HEK293 (cell line): ENCODE results near the gene UBE3C.

Source experiments
- CTCF ChIA-PET: fragments of 350-600 bp; formaldehyde crosslinking; extraction: SDS; loops from one replicate; lab custom pipeline; 2021; ENCODE audit warnings: antibody characterized with exemption; lab: Yijun Ruan, JAX
- POLR2A ChIA-PET: fragments of 300-600 bp; formaldehyde crosslinking; extraction: SDS; loops from one replicate; lab custom pipeline; 2020; ENCODE audit warnings: antibody characterized with exemption, inconsistent platforms; lab: Yijun Ruan, JAX
- H3K27ac ChIP-seq: fragments of 200-500 bp; sonication (Bioruptor generic); 2 replicates; pipeline ENCODE4 v1.5.1; 2014; ENCODE audit warnings: low read depth, low read length, control low read depth, inconsistent platforms; ENCODE audit errors: extremely low read depth
- H3K36me3 ChIP-seq, 2 experiments: fragments of 200-500 bp in 1 of 2; sonication (Bioruptor generic) in 1 of 2; 1 replicate in 1 of 2; 2 replicates in 1 of 2; pipeline ENCODE4 v1.5.1; 2014 to 2017; ENCODE audit warnings: inconsistent platforms in 2 of 2, low read length in 2 of 2; ENCODE audit not compliant: control insufficient read depth in 2 of 2, insufficient read depth in 1 of 2
- H3K4me1 ChIP-seq: fragments of 200-500 bp; sonication (Bioruptor generic); 2 replicates; pipeline ENCODE4 v1.5.1; 2014; ENCODE audit warnings: mild to moderate bottlenecking, low read length, inconsistent platforms; ENCODE audit not compliant: control insufficient read depth, insufficient read depth
- H3K4me3 ChIP-seq: 2 replicates; pipeline ENCODE4 v1.5.1; 2011; ENCODE audit warnings: low read depth, mild to moderate bottlenecking, control low read depth, low read length, moderate library complexity
- H3K9me3 ChIP-seq: fragments of 200-500 bp; sonication (Bioruptor generic); 2 replicates; pipeline ENCODE4 v1.5.1; 2014; ENCODE audit warnings: low read depth, low read length, inconsistent platforms; ENCODE audit not compliant: control insufficient read depth, insufficient read depth
- BCL11A ChIP-seq: fragments of 450-650 bp; formaldehyde crosslinking; IDR thresholded peaks from 2 replicates; pipeline ENCODE4 v1.5.1; 2016; ENCODE audit warnings: low read depth, missing biosample characterization, missing genetic modification characterization
- CTCF ChIP-seq: fragments of 450-650 bp; formaldehyde crosslinking; IDR thresholded peaks from 2 replicates; pipeline ENCODE4 v1.5.1; 2016; ENCODE audit warnings: missing biosample characterization, missing genetic modification characterization
- HOXC10 ChIP-seq: sonication (generic); formaldehyde crosslinking; IDR thresholded peaks from 2 replicates; pipeline ENCODE4 v1.8.1; 2023; ENCODE audit warnings: mild to moderate bottlenecking, missing genetic modification reagents
- PATZ1 ChIP-seq: fragments of 450-650 bp; formaldehyde crosslinking; IDR thresholded peaks from 2 replicates; pipeline ENCODE4 v1.5.1; 2016; ENCODE audit warnings: missing biosample characterization, missing genetic modification characterization
- SCRT1 ChIP-seq: fragments of 450-650 bp; formaldehyde crosslinking; IDR thresholded peaks from 2 replicates; pipeline ENCODE4 v1.5.1; 2016; ENCODE audit warnings: missing biosample characterization, missing genetic modification characterization, borderline replicate concordance
- TRIM28 ChIP-seq: IDR thresholded peaks from 2 replicates; pipeline ENCODE4 v1.6.1; 2011; ENCODE audit warnings: low read length, control low read depth, borderline replicate concordance
- ZNF184 ChIP-seq: fragments of 450-650 bp; IDR thresholded peaks from 2 replicates; pipeline ENCODE4 v1.5.1; 2018; ENCODE audit warnings: missing biosample characterization, mild to moderate bottlenecking, missing genetic modification characterization
- ZNF19 ChIP-seq: fragments of 450-650 bp; formaldehyde crosslinking; IDR thresholded peaks from 2 replicates; pipeline ENCODE4; 2016; ENCODE audit warnings: missing biosample characterization, missing genetic modification characterization, low read depth
- ZNF354C ChIP-seq: fragments of 450-650 bp; formaldehyde crosslinking; IDR thresholded peaks from 2 replicates; pipeline ENCODE4 v1.5.1; 2016; ENCODE audit warnings: missing biosample characterization, missing genetic modification characterization, low read depth, borderline replicate concordance
- ZNF362 ChIP-seq: fragments of 450-650 bp; formaldehyde crosslinking; IDR thresholded peaks from 2 replicates; pipeline ENCODE4 v1.5.1; 2016; ENCODE audit warnings: missing biosample characterization, missing genetic modification characterization
- ZNF37A ChIP-seq: fragments of 450-650 bp; IDR thresholded peaks from 2 replicates; pipeline ENCODE4 v1.5.1; 2018; ENCODE audit warnings: missing biosample characterization, missing genetic modification characterization
- ZNF416 ChIP-seq: fragments of 450-650 bp; formaldehyde crosslinking; IDR thresholded peaks from 2 replicates; pipeline ENCODE4 v1.5.1; 2016; ENCODE audit warnings: missing biosample characterization, missing genetic modification characterization
- ZNF488 ChIP-seq: fragments of 450-650 bp; formaldehyde crosslinking; IDR thresholded peaks from 2 replicates; pipeline ENCODE4 v1.5.1; 2016; ENCODE audit warnings: missing biosample characterization, missing genetic modification characterization
- ZNF548 ChIP-seq: fragments of 450-650 bp; formaldehyde crosslinking; IDR thresholded peaks from 2 replicates; pipeline ENCODE4 v1.5.1; 2016; ENCODE audit warnings: missing biosample characterization, missing genetic modification characterization
- ZNF629 ChIP-seq: fragments of 450-650 bp; formaldehyde crosslinking; IDR thresholded peaks from 2 replicates; pipeline ENCODE4 v1.5.1; 2017; ENCODE audit warnings: missing biosample characterization, missing genetic modification characterization
- ZNF692 ChIP-seq: fragments of 450-650 bp; formaldehyde crosslinking; IDR thresholded peaks from 2 replicates; pipeline ENCODE4 v1.5.1; 2016; ENCODE audit warnings: missing biosample characterization, missing genetic modification characterization
- ZNF768 ChIP-seq: fragments of 450-650 bp; formaldehyde crosslinking; IDR thresholded peaks from 2 replicates; pipeline ENCODE4 v1.5.1; 2018; ENCODE audit warnings: missing biosample characterization, mild to moderate bottlenecking, missing genetic modification characterization
- ZNF843 ChIP-seq: fragments of 450-650 bp; formaldehyde crosslinking; IDR thresholded peaks from 2 replicates; pipeline ENCODE4 v1.5.1; 2016; ENCODE audit warnings: missing biosample characterization, missing genetic modification characterization
- ZXDB ChIP-seq: fragments of 450-650 bp; formaldehyde crosslinking; IDR thresholded peaks from 2 replicates; pipeline ENCODE4 v1.5.1; 2016; ENCODE audit warnings: missing biosample characterization, missing genetic modification characterization

The UBE3C gene

GRCh38 chr7:157177983-157178381, 39.3 kb downstream of the UBE3C start:
- TF ChIP-seq ZNF37A (no peak), ZNF692 (no peak), HOXC10 (CRISPR knock-in tag) (no peak), ZNF416 (tag by site-specific recombination) (no peak), ZNF629 (tag by site-specific recombination) (no peak), BCL11A (tag by site-specific recombination) (no peak), ZNF19 (no peak), ZNF843 (no peak)
- ChIA-PET POLR2A (no interaction called here), CTCF (no interaction called here)
- no peaks in the 10 kb centered on the region for H3K9me3 ChIP-seq
- no peak overlapping the region for H3K4me3 ChIP-seq
- H3K27ac ChIP-seq = no peak overlapping the region
- H3K4me1 ChIP-seq = no peaks in the 10 kb centered on the region
- H3K36me3 ChIP-seq = peaks cover 20 to 95% of the 10 kb centered on the region in 2 experiments

- no peaks in the 10 kb centered on the region for H3K4me1 ChIP-seq
- TF ChIP-seq ZNF184 (tag by site-specific recombination) (no peak), ZNF362 (tag by site-specific recombination) (no peak), ZNF354C (tag by site-specific recombination) (no peak), ZNF768 (tag by site-specific recombination) (no peak), TRIM28 (no peak), ZXDB (no peak), ZNF548 (tag by site-specific recombination) (no peak), PATZ1 (tag by site-specific recombination) (no peak), SCRT1 (no peak), ZNF488 (tag by site-specific recombination) (no peak), CTCF (tag by site-specific recombination) (no peak)
- H3K4me3 ChIP-seq = no peak overlapping the region
- ChIA-PET CTCF (no interaction called here), POLR2A (no interaction called here)
- H3K36me3 ChIP-seq = peaks cover 29 to 95% of the 10 kb centered on the region in 2 experiments
- no peaks in the 10 kb centered on the region for H3K9me3 ChIP-seq
- H3K27ac ChIP-seq = no peak overlapping the region
Observed at GRCh38 chr7:157183832-157184231, 45.1 kb downstream of the UBE3C start.
